NB4 (cell line): Measurements from ENCODE around the gene MAN2A2.
"Not testable (repeated sequence)": the region's sequence is repeated elsewhere in the genome, so short reads cannot be mapped to it uniquely, and the experiment has no call there.

ENCODE experiments used
- MYC ChIP-seq: IDR thresholded peaks from 2 replicates; pipeline ENCODE4 v1.6.1; 2011; ENCODE audit warnings: low read depth, low read length
- POLR2A ChIP-seq: IDR thresholded peaks from 2 replicates; pipeline ENCODE4 v1.6.1; 2011; ENCODE audit warnings: mild to moderate bottlenecking; ENCODE audit not compliant: insufficient read length; ENCODE audit errors: extremely low read depth
- TF ChIP-seq, protein P1 (sequence below): IDR thresholded peaks from one replicate; pipeline ENCODE4 v1.5.1; 2012; ENCODE audit warnings: low read depth, low read length
- TF ChIP-seq, protein P2 (sequence below): IDR thresholded peaks from 2 replicates; pipeline ENCODE4 v1.6.1; 2011; ENCODE audit warnings: low read depth, low read length

DNA sequence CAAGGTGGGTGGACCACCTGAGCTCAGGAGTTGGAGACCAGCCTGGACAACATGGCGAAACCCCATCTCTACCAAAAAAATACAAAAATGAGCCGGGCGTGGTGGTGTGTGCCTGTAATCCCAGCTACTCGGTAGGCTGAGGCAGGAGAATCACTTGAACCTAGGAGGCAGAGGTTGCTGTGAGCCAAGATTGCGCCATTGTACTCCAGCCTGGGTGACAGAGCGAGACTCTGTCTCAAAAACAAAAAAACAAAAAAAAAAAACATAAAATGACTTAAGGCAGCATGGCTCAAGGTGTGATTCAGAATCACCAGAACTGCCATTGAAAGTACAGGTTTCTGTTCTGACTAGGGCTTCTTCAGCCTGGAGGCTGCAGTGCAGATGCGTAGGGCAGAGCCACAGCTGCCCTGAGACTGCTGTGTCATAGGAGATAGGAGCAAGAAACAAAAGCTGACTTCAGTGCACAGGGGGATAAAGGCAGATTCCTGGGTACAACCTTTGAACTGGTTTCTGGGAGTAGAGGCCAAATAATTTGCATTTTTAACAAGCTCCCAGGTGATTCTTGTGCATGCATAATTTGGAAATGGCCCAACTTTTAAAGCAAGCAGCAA, 19.7 kb downstream of the MAN2A2 start:
- TF ChIP-seq, protein P1, sequence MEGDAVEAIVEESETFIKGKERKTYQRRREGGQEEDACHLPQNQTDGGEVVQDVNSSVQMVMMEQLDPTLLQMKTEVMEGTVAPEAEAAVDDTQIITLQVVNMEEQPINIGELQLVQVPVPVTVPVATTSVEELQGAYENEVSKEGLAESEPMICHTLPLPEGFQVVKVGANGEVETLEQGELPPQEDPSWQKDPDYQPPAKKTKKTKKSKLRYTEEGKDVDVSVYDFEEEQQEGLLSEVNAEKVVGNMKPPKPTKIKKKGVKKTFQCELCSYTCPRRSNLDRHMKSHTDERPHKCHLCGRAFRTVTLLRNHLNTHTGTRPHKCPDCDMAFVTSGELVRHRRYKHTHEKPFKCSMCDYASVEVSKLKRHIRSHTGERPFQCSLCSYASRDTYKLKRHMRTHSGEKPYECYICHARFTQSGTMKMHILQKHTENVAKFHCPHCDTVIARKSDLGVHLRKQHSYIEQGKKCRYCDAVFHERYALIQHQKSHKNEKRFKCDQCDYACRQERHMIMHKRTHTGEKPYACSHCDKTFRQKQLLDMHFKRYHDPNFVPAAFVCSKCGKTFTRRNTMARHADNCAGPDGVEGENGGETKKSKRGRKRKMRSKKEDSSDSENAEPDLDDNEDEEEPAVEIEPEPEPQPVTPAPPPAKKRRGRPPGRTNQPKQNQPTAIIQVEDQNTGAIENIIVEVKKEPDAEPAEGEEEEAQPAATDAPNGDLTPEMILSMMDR, result not testable (repeated sequence)
- TF ChIP-seq, protein P2, sequence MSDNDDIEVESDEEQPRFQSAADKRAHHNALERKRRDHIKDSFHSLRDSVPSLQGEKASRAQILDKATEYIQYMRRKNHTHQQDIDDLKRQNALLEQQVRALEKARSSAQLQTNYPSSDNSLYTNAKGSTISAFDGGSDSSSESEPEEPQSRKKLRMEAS, result not testable (repeated sequence)
- not testable (repeated sequence) for TF ChIP-seq POLR2A, MYC
